ENCODE results near the gene USP31. TPM values are rescaled to one million over a fixed set of nuclear protein-coding genes. Genes with fewer than 3 reads are reported as not detected.

Gene USP31
- total and polyA plus RNA-seq, 2 of the 13 experiments (the other 11 are each of a cell fraction or from before 2014, with no cell fraction given) = 22.5 to 23.3 TPM

GRCh38 chr16:23141959-23142740 is 7.1 kb downstream of the USP31 start (continued):
- TF ChIP-seq RAD21 (CRISPR knock-in tag; IDR thresholded peaks at IDR 0.05) (0 out of 2 replicates have a peak, but pooled peaks have one; percentile 8), TCF7 (IDR thresholded peaks at IDR 0.05; ENCODE audit: low read depth) (peak; percentile 13; the same call in 1 of the 2 replicates), ZNF619 (CRISPR knock-in tag; IDR thresholded peaks at IDR 0.05) (peak; percentile 75; the same call in 1 of the 2 replicates), RARG (CRISPR knock-in tag; IDR thresholded peaks at IDR 0.05; ENCODE audit: low read depth) (no peak), MBNL3 (CRISPR knock-in tag; conservative IDR thresholded peaks at IDR 0.05) (no peak), TCF12 (IDR thresholded peaks at IDR 0.05) (no peak), TCF12 (CRISPR knock-in tag; IDR thresholded peaks at IDR 0.05) (no peak), TSC22D2 (CRISPR knock-in tag; IDR thresholded peaks at IDR 0.05; ENCODE audit: borderline replicate concordance) (no peak), RXRA (CRISPR knock-in tag; IDR thresholded peaks at IDR 0.05) (peak; percentile 36; the same call in 1 of the 2 replicates), ZNF841 (CRISPR knock-in tag; IDR thresholded peaks at IDR 0.05; ENCODE audit: borderline replicate concordance) (no peak), E2F1 (CRISPR knock-in tag; IDR thresholded peaks at IDR 0.05) (no peak), ZNF260 (CRISPR knock-in tag; IDR thresholded peaks at IDR 0.05; ENCODE audit: borderline replicate concordance, low read depth) (no peak), SNRNP70 (IDR thresholded peaks at IDR 0.05; ENCODE audit: low read depth, low read length) (no peak), MEF2D (CRISPR knock-in tag; IDR thresholded peaks at IDR 0.05) (no peak), KDM5B (CRISPR knock-in tag; IDR thresholded peaks at IDR 0.05; ENCODE audit: borderline replicate concordance) (no peak)
- TF ChIP-seq, protein P1, sequence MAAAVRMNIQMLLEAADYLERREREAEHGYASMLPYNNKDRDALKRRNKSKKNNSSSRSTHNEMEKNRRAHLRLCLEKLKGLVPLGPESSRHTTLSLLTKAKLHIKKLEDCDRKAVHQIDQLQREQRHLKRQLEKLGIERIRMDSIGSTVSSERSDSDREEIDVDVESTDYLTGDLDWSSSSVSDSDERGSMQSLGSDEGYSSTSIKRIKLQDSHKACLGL (CRISPR knock-in tag; IDR thresholded peaks at IDR 0.05) = no peak
- TF ChIP-seq, protein P2, sequence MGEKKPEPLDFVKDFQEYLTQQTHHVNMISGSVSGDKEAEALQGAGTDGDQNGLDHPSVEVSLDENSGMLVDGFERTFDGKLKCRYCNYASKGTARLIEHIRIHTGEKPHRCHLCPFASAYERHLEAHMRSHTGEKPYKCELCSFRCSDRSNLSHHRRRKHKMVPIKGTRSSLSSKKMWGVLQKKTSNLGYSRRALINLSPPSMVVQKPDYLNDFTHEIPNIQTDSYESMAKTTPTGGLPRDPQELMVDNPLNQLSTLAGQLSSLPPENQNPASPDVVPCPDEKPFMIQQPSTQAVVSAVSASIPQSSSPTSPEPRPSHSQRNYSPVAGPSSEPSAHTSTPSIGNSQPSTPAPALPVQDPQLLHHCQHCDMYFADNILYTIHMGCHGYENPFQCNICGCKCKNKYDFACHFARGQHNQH (CRISPR knock-in tag; IDR thresholded peaks at IDR 0.05) = peak; percentile 47; the same call in 1 of the 2 replicates
- TF ChIP-seq, protein P3, sequence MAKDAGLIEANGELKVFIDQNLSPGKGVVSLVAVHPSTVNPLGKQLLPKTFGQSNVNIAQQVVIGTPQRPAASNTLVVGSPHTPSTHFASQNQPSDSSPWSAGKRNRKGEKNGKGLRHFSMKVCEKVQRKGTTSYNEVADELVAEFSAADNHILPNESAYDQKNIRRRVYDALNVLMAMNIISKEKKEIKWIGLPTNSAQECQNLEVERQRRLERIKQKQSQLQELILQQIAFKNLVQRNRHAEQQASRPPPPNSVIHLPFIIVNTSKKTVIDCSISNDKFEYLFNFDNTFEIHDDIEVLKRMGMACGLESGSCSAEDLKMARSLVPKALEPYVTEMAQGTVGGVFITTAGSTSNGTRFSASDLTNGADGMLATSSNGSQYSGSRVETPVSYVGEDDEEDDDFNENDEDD (CRISPR knock-in tag; IDR thresholded peaks at IDR 0.05; ENCODE audit: borderline replicate concordance) = no peak
- TF ChIP-seq, protein P4, sequence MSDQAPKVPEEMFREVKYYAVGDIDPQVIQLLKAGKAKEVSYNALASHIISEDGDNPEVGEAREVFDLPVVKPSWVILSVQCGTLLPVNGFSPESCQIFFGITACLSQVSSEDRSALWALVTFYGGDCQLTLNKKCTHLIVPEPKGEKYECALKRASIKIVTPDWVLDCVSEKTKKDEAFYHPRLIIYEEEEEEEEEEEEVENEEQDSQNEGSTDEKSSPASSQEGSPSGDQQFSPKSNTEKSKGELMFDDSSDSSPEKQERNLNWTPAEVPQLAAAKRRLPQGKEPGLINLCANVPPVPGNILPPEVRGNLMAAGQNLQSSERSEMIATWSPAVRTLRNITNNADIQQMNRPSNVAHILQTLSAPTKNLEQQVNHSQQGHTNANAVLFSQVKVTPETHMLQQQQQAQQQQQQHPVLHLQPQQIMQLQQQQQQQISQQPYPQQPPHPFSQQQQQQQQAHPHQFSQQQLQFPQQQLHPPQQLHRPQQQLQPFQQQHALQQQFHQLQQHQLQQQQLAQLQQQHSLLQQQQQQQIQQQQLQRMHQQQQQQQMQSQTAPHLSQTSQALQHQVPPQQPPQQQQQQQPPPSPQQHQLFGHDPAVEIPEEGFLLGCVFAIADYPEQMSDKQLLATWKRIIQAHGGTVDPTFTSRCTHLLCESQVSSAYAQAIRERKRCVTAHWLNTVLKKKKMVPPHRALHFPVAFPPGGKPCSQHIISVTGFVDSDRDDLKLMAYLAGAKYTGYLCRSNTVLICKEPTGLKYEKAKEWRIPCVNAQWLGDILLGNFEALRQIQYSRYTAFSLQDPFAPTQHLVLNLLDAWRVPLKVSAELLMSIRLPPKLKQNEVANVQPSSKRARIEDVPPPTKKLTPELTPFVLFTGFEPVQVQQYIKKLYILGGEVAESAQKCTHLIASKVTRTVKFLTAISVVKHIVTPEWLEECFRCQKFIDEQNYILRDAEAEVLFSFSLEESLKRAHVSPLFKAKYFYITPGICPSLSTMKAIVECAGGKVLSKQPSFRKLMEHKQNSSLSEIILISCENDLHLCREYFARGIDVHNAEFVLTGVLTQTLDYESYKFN (CRISPR knock-in tag; conservative IDR thresholded peaks at IDR 0.05) = peak; percentile 83
- TF ChIP-seq, protein P5, sequence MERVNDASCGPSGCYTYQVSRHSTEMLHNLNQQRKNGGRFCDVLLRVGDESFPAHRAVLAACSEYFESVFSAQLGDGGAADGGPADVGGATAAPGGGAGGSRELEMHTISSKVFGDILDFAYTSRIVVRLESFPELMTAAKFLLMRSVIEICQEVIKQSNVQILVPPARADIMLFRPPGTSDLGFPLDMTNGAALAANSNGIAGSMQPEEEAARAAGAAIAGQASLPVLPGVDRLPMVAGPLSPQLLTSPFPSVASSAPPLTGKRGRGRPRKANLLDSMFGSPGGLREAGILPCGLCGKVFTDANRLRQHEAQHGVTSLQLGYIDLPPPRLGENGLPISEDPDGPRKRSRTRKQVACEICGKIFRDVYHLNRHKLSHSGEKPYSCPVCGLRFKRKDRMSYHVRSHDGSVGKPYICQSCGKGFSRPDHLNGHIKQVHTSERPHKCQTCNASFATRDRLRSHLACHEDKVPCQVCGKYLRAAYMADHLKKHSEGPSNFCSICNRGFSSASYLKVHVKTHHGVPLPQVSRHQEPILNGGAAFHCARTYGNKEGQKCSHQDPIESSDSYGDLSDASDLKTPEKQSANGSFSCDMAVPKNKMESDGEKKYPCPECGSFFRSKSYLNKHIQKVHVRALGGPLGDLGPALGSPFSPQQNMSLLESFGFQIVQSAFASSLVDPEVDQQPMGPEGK (CRISPR knock-in tag; IDR thresholded peaks at IDR 0.05) = no peak; the same call in 1 of the 2 replicates

Data from HepG2 (cell line).